ENCODE data around the gene ZDHHC16. TPM values are rescaled to one million over a fixed set of nuclear protein-coding genes. Genes with fewer than 3 reads are reported as not detected.
"Not testable (repeated sequence)": the region's sequence is repeated elsewhere in the genome, so short reads cannot be mapped to it uniquely, and the experiment has no call there.

ZDHHC16 gene
- total RNA-seq (10 to 100 TPM; 28.1 to 29.3 TPM), polyA plus RNA-seq (10 to 100 TPM; 20.0 to 31.4 (median 25.3) TPM), total RNA-seq (8.9 to 65.9 (median 61.0) reads per million in 6 experiments)

GRCh38 chr10:97445722-97446639 lies at the start of gene ZDHHC16, which contains the start of gene EXOSC1:
Gene ZDHHC16, plus strand, starts transcription at chr10:97446175. Its CDS starts 5,501 bp downstream, at chr10:97451676.
Gene EXOSC1, minus strand, starts transcription at chr10:97446006. Its CDS starts 21 bp downstream, at chr10:97445985.
- POLR2A ChIA-PET: interaction anchor here (1.5 kb wide), 1 partner anchor 27 kb away, joined by 5 read pairs; no protein-coding TSS in a partner anchor
- Mint-ChIP-seq H3K36me3 (peaks cover 0 to 21% (median 2%) of the 10 kb centered on the region in 3 donors), H3K4me3 (peak within 1 kb of the TSS; percentile 95 to 100 (median 99)), H3K27me3 (no peaks in the 10 kb centered on the region), H3K27ac (peak within 1 kb of the TSS; percentile 87 to 97 (median 96)), H3K4me1 (peaks cover 27 to 67% (median 53%) of the 10 kb centered on the region in 4 donors), H3K9me3 (no peaks in the 10 kb centered on the region)
- ATAC-seq (peak; percentile 96), DNase-seq (peak; percentile 76 to 94 (median 87))

- no peaks in the 10 kb centered on the region for H3K27me3 Mint-ChIP-seq
- peaks cover 0 to 22% (median 17%) of the 10 kb centered on the region in 4 donors for H3K4me1 Mint-ChIP-seq
- peak overlapping the region; percentile 93 to 98 (median 96) for H3K4me3 Mint-ChIP-seq
- H3K9me3 Mint-ChIP-seq: no peaks in the 10 kb centered on the region
- no peak for ATAC-seq
- peak overlapping the region in 9 of 10 donors; percentile 91 to 100 (median 99) for H3K27ac Mint-ChIP-seq
- POLR2A ChIA-PET: interaction anchor here (0.6 to 1.6 kb wide), 5 partner anchors 15 to 121 kb away, joined by 3 to 7 read pairs (median 3); partner anchors contain the start of gene FRAT1
- peak in 2 of 10 donors; percentile 28 to 34 for DNase-seq
- H3K36me3 Mint-ChIP-seq: peaks cover 0 to 19% (median 4%) of the 10 kb centered on the region in 3 donors
These were observed 46.0 kb upstream of the ZDHHC16 start for GRCh38 chr10:97399843-97400545.

DNA sequence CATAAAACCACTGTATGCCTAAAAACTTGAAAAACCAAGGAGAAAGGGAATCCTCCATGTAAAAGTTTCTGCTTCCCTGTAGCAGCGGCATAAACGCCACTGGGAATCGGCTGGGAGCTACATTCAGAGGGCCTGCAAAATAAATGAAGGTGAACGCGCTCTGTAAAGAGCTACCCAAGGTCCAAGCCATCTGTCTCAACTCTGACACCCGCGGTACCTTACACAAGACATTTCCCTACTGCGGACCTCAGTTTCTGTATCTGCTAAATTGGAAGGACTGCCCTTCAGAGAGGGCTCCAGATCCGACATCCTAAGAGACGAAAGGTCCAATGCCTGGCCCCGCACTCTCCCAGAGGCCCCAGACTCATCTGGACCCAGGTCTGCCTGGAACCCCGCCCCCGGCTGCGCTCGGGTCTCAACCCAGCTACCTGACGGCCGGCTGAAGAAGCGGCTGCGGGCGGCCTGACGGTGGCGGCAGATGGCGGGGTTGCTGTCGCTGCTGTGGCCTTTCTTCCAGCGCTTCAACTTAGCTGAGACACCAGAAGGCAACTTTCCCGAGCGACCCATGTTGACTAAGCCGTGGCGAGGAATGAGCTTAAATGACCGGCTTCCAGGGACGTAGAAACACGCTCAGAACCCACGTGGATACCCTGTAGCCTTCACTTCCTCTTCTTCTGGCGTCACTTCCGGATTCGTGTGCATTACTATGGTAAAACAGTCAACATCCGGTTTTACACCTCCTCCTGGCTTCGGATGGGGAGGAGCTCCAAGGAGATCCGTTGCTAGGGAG lies 45.1 kb upstream of the ZDHHC16 start, which contains the start of gene RRP12:
Gene RRP12, minus strand, starts transcription at position 676 of the 790 bp plus-strand sequence. Its CDS starts 109 bp downstream, at position 567.
- no peaks in the 10 kb centered on the region for H3K27me3 Mint-ChIP-seq

DNA sequence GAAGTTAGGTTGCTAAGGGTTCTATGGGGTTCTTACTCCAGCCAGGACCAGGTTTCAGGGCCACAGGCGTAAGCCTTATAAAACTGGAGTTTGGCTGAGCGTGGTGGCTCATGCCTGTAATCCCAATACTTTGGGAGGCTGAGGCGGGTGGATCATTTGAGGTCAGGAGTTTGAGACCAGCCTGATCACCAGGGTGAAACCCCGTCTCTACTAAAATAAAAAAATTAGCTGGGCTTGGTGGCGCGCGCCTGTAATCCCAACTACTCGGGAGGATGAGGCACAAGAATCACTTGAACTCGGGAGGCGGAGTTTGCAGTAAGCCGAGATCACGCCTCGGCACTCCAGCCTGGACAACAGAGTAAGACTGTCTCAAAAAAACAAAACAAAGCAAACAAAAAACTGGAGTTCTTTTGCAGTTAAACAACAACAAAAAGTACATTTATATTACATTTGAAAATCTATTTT lies 44.5 kb upstream of the ZDHHC16 start:
- Mint-ChIP-seq H3K36me3 (peaks cover 0 to 5% (median 0%) of the 10 kb centered on the region in 3 donors), H3K4me3 (peak overlapping the region; percentile 93 to 98 (median 96)), H3K4me1 (peaks cover 0 to 24% (median 17%) of the 10 kb centered on the region in 4 donors), H3K27ac (peak overlapping the region; percentile 69 to 100 (median 99)), H3K27me3 (no peaks in the 10 kb centered on the region), H3K9me3 (no peaks in the 10 kb centered on the region)
- no peak for DNase-seq
- POLR2A ChIA-PET: interaction anchor here (0.8 to 1.6 kb wide), 6 partner anchors 10 to 569 kb away, joined by 3 to 14 read pairs (median 5); partner anchors contain the start of genes FRAT1 and LCOR
- ATAC-seq: no peak

More for the DNA sequence above, 45.1 kb upstream of the ZDHHC16 start, which contains the start of gene RRP12:
- DNase-seq (peak; percentile 48 to 96 (median 87)), ATAC-seq (peak; percentile 92 to 94)
- peak within 1 kb of the TSS; percentile 93 to 98 (median 96) for H3K4me3 Mint-ChIP-seq
- POLR2A ChIA-PET: interaction anchor here (0.8 to 1.6 kb wide), 7 partner anchors 10 to 569 kb away, joined by 3 to 14 read pairs (median 3); partner anchors contain the start of genes FRAT1 and LCOR
- H3K4me1 Mint-ChIP-seq: peaks cover 0 to 22% (median 17%) of the 10 kb centered on the region in 4 donors
- peak within 1 kb of the TSS; percentile 69 to 100 (median 99) for H3K27ac Mint-ChIP-seq
- no peaks in the 10 kb centered on the region for H3K9me3 Mint-ChIP-seq
- peaks cover 0 to 11% (median 4%) of the 10 kb centered on the region in 3 donors for H3K36me3 Mint-ChIP-seq

- no peaks in the 10 kb centered on the region for H3K36me3 Mint-ChIP-seq
- no peaks in the 10 kb centered on the region for H3K9me3 Mint-ChIP-seq
- no peak for ATAC-seq
- H3K27me3 Mint-ChIP-seq: no peaks in the 10 kb centered on the region
- H3K4me3 Mint-ChIP-seq: no peak overlapping the region
- H3K27ac Mint-ChIP-seq: peak overlapping the region in 4 of 10 donors; percentile 27 to 99 (median 50)
- no peak for DNase-seq
- POLR2A ChIA-PET: no interaction called here
- H3K4me1 Mint-ChIP-seq: peaks cover 0 to 37% (median 20%) of the 10 kb centered on the region in 4 donors
These were observed 41.9 kb upstream of the ZDHHC16 start for GRCh38 chr10:97404044-97404443.

DNA sequence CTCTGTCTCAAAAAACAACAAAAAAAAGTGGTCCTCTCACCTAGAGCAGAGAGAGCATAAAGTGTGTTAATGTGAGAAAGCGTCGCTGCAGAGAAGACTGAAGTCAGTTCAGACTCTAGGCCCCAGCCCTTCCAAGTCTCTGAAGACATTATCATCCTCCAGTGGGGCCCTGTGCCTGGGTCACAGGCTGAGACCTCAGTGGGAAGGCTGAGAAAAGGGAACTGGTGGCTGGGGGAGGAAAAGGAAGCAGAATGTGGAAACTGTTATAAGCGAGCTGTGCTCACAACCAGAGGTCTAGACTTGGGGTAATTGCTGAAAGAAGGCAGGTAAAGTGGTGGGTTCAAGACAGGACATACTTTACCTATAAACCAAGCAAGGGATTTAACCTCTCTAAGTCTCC lies 39.9 kb upstream of the ZDHHC16 start:
- DNase-seq: no peak
- H3K27me3 Mint-ChIP-seq: no peaks in the 10 kb centered on the region
- no peaks in the 10 kb centered on the region for H3K36me3 Mint-ChIP-seq
- POLR2A ChIA-PET: no interaction called here
- peak overlapping the region in 2 of 10 donors; percentile 22 to 67 for H3K27ac Mint-ChIP-seq
- ATAC-seq: no peak
- peaks cover 0 to 27% (median 9%) of the 10 kb centered on the region in 4 donors for H3K4me1 Mint-ChIP-seq
- no peak overlapping the region for H3K4me3 Mint-ChIP-seq
- no peaks in the 10 kb centered on the region for H3K9me3 Mint-ChIP-seq

DNA sequence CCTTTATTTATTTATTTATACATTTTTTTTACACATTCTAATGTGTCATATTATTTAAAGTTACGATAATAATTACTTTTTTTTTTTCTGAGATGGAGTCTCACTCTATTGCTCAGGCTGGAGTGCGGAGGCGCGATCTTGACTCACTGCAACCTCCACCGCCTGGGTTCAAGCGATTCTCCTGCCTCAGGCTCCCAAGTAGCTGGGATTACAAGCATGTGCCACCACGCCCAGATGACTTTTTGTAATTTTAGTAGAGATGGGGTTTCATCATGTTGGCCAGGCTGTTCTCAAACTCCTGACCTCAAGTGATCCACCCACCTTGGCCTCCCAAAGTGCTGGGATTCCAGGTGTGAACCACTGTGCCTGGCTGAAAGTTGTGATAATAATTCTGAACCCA lies 39.5 kb upstream of the ZDHHC16 start:
- H3K27me3 Mint-ChIP-seq, H3K9me3 Mint-ChIP-seq, DNase-seq, POLR2A ChIA-PET, H3K4me3 Mint-ChIP-seq, ATAC-seq, H3K36me3 Mint-ChIP-seq: not testable (repeated sequence)
- Mint-ChIP-seq H3K4me1 (peaks cover 0 to 23% (median 5%) of the 10 kb centered on the region in 4 donors), H3K27ac (peak overlapping the region in 1 of 10 donors; percentile 29)

DNA sequence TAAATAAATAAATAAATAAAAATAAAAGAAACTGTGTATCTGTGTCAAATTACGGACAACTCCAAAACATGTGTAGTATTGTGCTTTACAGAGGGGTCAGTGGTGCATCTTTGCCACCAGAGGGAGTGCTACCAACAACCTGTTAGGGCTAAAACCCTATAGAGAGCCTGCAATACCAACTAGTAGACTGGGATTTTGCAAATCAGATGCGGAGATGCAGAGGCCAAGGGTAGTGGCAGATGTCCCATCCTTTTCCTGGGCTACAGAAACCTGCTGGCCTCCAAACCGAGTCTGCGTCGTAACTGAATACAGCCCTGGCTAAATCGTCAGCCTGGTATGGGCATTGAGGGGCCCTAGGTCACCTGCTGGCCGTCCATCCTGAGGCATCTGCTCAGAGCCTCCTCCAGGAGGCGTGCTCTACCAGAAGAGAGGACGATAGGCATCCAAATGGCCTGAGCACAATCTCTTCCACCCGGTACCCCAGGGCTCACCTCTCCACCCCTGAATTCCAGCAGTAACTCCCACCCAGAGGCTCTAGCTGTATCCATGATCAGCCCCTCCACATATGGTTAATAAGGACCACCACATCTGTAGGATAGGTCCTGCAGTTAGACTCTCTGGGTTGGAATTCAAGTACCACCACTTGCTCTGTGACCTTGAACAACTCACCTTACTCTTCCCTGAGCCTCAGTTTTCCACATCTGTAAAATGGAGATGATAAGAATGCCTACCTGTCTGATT lies 38.6 kb upstream of the ZDHHC16 start:
- peak; percentile 98 to 99 for ATAC-seq
- Mint-ChIP-seq H3K27me3 (no peaks in the 10 kb centered on the region), H3K36me3 (no peaks in the 10 kb centered on the region), H3K4me1 (peaks cover 0 to 21% (median 3%) of the 10 kb centered on the region in 4 donors), H3K27ac (peak overlapping the region in 9 of 10 donors; percentile 39 to 77 (median 63)), H3K4me3 (peak overlapping the region in 9 of 10 donors; percentile 10 to 75 (median 38)), H3K9me3 (no peaks in the 10 kb centered on the region)
- peak in 9 of 10 donors; percentile 38 to 78 (median 63) for DNase-seq
- POLR2A ChIA-PET: interaction anchor here (0.6 to 1.0 kb wide), 2 partner anchors 9 to 88 kb away, joined by 3 to 4 read pairs; partner anchors contain the start of gene FRAT1

GRCh38 chr10:97407952-97408248 lies 38.1 kb upstream of the ZDHHC16 start:
- Mint-ChIP-seq H3K4me1 (peaks cover 2 to 24% (median 6%) of the 10 kb centered on the region in 4 donors), H3K36me3 (no peaks in the 10 kb centered on the region), H3K27ac (peak overlapping the region in 2 of 10 donors; percentile 61 to 63), H3K4me3 (peak overlapping the region in 2 of 10 donors; percentile 10 to 40), H3K9me3 (no peaks in the 10 kb centered on the region), H3K27me3 (no peaks in the 10 kb centered on the region)
- ATAC-seq: no peak
- POLR2A ChIA-PET: interaction anchor here (0.6 to 1.0 kb wide), 2 partner anchors 8 to 88 kb away, joined by 3 to 4 read pairs; partner anchors contain the start of gene FRAT1
- no peak for DNase-seq

DNA sequence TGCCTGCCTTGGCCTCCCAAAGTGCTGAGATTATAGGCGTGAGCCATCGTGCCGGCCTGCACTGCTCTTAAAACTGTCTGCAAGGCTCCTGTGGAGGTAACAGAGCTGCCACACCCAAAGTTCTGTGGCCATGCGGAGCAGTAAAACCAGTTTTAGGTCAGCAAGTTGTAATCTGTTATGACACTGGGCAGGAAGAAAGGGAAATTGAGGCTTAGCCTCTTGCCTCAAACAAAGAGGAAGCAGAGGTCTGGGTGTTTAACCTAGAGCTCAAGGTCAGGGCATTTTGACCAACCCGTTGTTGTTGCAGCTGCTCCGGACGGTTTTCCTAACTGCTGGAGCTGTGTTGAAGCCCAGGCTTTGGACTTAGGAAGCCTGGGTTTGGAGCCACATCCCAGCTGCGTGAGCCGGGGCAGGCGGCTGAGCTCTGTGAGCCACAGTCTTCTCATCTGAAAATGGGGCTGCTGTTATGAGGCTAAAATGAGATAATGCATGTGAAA lies 37.4 kb upstream of the ZDHHC16 start:
- Mint-ChIP-seq H3K9me3 (no peaks in the 10 kb centered on the region), H3K4me3 (no peak overlapping the region), H3K27me3 (no peaks in the 10 kb centered on the region), H3K27ac (peak overlapping the region in 1 of 10 donors; percentile 25), H3K36me3 (no peaks in the 10 kb centered on the region), H3K4me1 (peaks cover 6 to 28% (median 11%) of the 10 kb centered on the region in 4 donors)
- DNase-seq (no peak), ATAC-seq (no peak)
- POLR2A ChIA-PET: no interaction called here
